HG03196 (cell line): ENCODE measurements around the gene GASK1B.

Experiments
- ATAC-seq: cut with Tn5 transposase; IDR thresholded peaks from one replicate; pipeline ENCODE4 v1.9.1; 2021; ENCODE audit not compliant: unreplicated experiment

GASK1B gene

GRCh38 chr4:158189422-158189821, 16.6 kb upstream of the GASK1B start:
- no peak for ATAC-seq

- no peak for ATAC-seq
Observed at GRCh38 chr4:158186815-158187214, 14.0 kb upstream of the GASK1B start.

GRCh38 chr4:158182736-158183135, 9.9 kb upstream of the GASK1B start:
- ATAC-seq: no peak

- ATAC-seq: no peak
Observed at GRCh38 chr4:158181906-158182305, 9.1 kb upstream of the GASK1B start.

GRCh38 chr4:158179465-158179864, 6.6 kb upstream of the GASK1B start:
- ATAC-seq: no peak

GRCh38 chr4:158176776-158177175, 4.0 kb upstream of the GASK1B start:
- ATAC-seq: no peak

GRCh38 chr4:158176108-158176507, 3.3 kb upstream of the GASK1B start:
- no peak for ATAC-seq

GRCh38 chr4:158170691-158171561, 1.9 kb downstream of the GASK1B start:
- peak; percentile 47 for ATAC-seq

GRCh38 chr4:158169931-158170690, 2.7 kb downstream of the GASK1B start:
- no peak for ATAC-seq

GRCh38 chr4:158169506-158169905, 3.3 kb downstream of the GASK1B start:
- no peak for ATAC-seq

- no peak for ATAC-seq
Observed at GRCh38 chr4:158168606-158169005, 4.2 kb downstream of the GASK1B start.

GRCh38 chr4:158166701-158167100, 6.1 kb downstream of the GASK1B start:
- no peak for ATAC-seq

GRCh38 chr4:158164768-158165213, 8.0 kb downstream of the GASK1B start:
- no peak for ATAC-seq

GRCh38 chr4:158163941-158164767, 8.7 kb downstream of the GASK1B start:
- no peak for ATAC-seq

GRCh38 chr4:158162631-158163030, 10.2 kb downstream of the GASK1B start:
- ATAC-seq: no peak

GRCh38 chr4:158161551-158162354, 11.1 kb downstream of the GASK1B start:
- no peak for ATAC-seq

- ATAC-seq: no peak
Observed at GRCh38 chr4:158159718-158160094, 13.1 kb downstream of the GASK1B start.

GRCh38 chr4:158159054-158159717, 13.6 kb downstream of the GASK1B start:
- peak; percentile 73 for ATAC-seq

- no peak for ATAC-seq
Observed at GRCh38 chr4:158157412-158157811, 15.4 kb downstream of the GASK1B start.
